Neural progenitor cell (in vitro differentiated cells): ENCODE measurements around the gene KIF26A. TPM values are rescaled to one million over a fixed set of nuclear protein-coding genes. Genes with fewer than 3 reads are reported as not detected.

Source experiments
- DNase-seq: peaks from one replicate; pipeline ENCODE4 v3.0.0-alpha.2; 2016; ENCODE audit warnings: low spot score
- H2AFZ ChIP-seq: fragments of 200-600 bp; sonication (generic); replicated peaks from 2 replicates; pipeline ENCODE4 v1.6.1; 2016; ENCODE audit warnings: antibody characterized with exemption
- H3F3A ChIP-seq: fragments of 200-600 bp; sonication (generic); 2 replicates; pipeline ENCODE4 v1.6.1; 2016; ENCODE audit warnings: antibody characterized with exemption, low read depth
- H3K27ac ChIP-seq: fragments of 200-600 bp; sonication (generic); 2 replicates; pipeline ENCODE4 v1.5.1; 2016; ENCODE audit warnings: mild to moderate bottlenecking
- H3K27me3 ChIP-seq: fragments of 200-600 bp; sonication (generic); 2 replicates; pipeline ENCODE4 v1.6.1; 2016; ENCODE audit warnings: mild to moderate bottlenecking, moderate library complexity
- H3K36me3 ChIP-seq: fragments of 200-600 bp; sonication (generic); 2 replicates; pipeline ENCODE4 v1.5.1; 2016
- H3K4me1 ChIP-seq: fragments of 200-600 bp; sonication (generic); 2 replicates; pipeline ENCODE4 v1.6.1; 2016; ENCODE audit warnings: mixed run types
- H3K4me2 ChIP-seq: fragments of 200-600 bp; sonication (generic); 2 replicates; pipeline ENCODE4 v1.6.1; 2016
- H3K4me3 ChIP-seq: fragments of 200-600 bp; sonication (generic); 2 replicates; pipeline ENCODE4 v1.5.1; 2016
- H3K79me2 ChIP-seq: fragments of 200-600 bp; sonication (generic); 2 replicates; pipeline ENCODE4 v1.6.1; 2016; ENCODE audit warnings: low read depth
- H3K9ac ChIP-seq: fragments of 200-600 bp; sonication (generic); 2 replicates; pipeline ENCODE4 v1.6.1; 2016
- H3K9me3 ChIP-seq: fragments of 200-600 bp; sonication (generic); 2 replicates; pipeline ENCODE4 v1.5.1; 2016; ENCODE audit warnings: low read depth
- H4K20me1 ChIP-seq: fragments of 200-600 bp; sonication (generic); 2 replicates; pipeline ENCODE4 v1.6.1; 2016; ENCODE audit warnings: low read depth
- H3K27ac Mint-ChIP-seq: 3 replicates; pipeline ENCODE4 v1.8.0; 2021; ENCODE audit warnings: mixed read lengths
- H3K27me3 Mint-ChIP-seq: 2 replicates; pipeline ENCODE4 v1.8.0; 2022; ENCODE audit warnings: low read depth, mild to moderate bottlenecking, inconsistent platforms, moderate library complexity, mixed read lengths; ENCODE audit not compliant: insufficient read depth
- H3K36me3 Mint-ChIP-seq: 3 replicates; pipeline ENCODE4 v1.8.0; 2021; ENCODE audit warnings: mixed read lengths
- H3K4me1 Mint-ChIP-seq: 3 replicates; pipeline ENCODE4 v1.8.0; 2021; ENCODE audit warnings: mixed read lengths
- H3K4me3 Mint-ChIP-seq: 3 replicates; pipeline ENCODE4 v1.8.0; 2021; ENCODE audit warnings: mild to moderate bottlenecking, moderate library complexity, mixed read lengths
- H3K9me3 Mint-ChIP-seq: 3 replicates; pipeline ENCODE4 v1.8.0; 2020; ENCODE audit warnings: mixed read lengths
- CTCF ChIP-seq: fragments of 200-600 bp; sonication (generic); IDR thresholded peaks from 2 replicates; pipeline ENCODE4 v1.5.1; 2017; ENCODE audit warnings: antibody characterized with exemption, mild to moderate bottlenecking
- EZH2 ChIP-seq: fragments of 200-600 bp; sonication (generic); IDR thresholded peaks from 2 replicates; pipeline ENCODE4 v1.6.1; 2017; ENCODE audit warnings: antibody characterized with exemption, mild to moderate bottlenecking, moderate library complexity
- EZH2phosphoT487 ChIP-seq: fragments of 200-600 bp; sonication (generic); IDR thresholded peaks from 2 replicates; pipeline ENCODE4 v1.6.1; 2017; ENCODE audit warnings: antibody characterized with exemption
- total RNA-seq: library from RNA; depleted of rRNA; stranded (reverse); fragments of >200 nt; gene quantifications from 2 replicates; pipeline ENCODE4 v1.2.3, GENCODE V29; 2015; ENCODE audit warnings: low replicate concordance

KIF26A gene
- total RNA-seq, 1 donor from 2014 or later: 6.1 TPM

GRCh38 chr14:104217486-104218360 lies 79.3 kb downstream of the KIF26A start:
- Histone ChIP-seq H3K4me1 (peaks cover 28% of the 10 kb centered on the region), H2AFZ (no peak overlapping the region), H3K36me3 (no peaks in the 10 kb centered on the region), H3K4me2 (no peak overlapping the region), H3K27ac (no peak overlapping the region), H3K4me3 (no peak overlapping the region), H3F3A (no peaks in the 10 kb centered on the region), H4K20me1 (no peaks in the 10 kb centered on the region), H3K27me3 (no peaks in the 10 kb centered on the region), H3K9me3 (no peaks in the 10 kb centered on the region), H3K9ac (no peak overlapping the region), H3K79me2 (no peaks in the 10 kb centered on the region)
- TF ChIP-seq CTCF (no peak), EZH2 (no peak), EZH2phosphoT487 (no peak)
- peaks cover 19% of the 10 kb centered on the region for H3K27me3 Mint-ChIP-seq
- no peak overlapping the region for H3K4me3 Mint-ChIP-seq
- H3K9me3 Mint-ChIP-seq: no peaks in the 10 kb centered on the region
- H3K27ac Mint-ChIP-seq: no peak overlapping the region
- no peaks in the 10 kb centered on the region for H3K36me3 Mint-ChIP-seq
- no peak for DNase-seq
- H3K4me1 Mint-ChIP-seq: peaks cover 15% of the 10 kb centered on the region

DNA sequence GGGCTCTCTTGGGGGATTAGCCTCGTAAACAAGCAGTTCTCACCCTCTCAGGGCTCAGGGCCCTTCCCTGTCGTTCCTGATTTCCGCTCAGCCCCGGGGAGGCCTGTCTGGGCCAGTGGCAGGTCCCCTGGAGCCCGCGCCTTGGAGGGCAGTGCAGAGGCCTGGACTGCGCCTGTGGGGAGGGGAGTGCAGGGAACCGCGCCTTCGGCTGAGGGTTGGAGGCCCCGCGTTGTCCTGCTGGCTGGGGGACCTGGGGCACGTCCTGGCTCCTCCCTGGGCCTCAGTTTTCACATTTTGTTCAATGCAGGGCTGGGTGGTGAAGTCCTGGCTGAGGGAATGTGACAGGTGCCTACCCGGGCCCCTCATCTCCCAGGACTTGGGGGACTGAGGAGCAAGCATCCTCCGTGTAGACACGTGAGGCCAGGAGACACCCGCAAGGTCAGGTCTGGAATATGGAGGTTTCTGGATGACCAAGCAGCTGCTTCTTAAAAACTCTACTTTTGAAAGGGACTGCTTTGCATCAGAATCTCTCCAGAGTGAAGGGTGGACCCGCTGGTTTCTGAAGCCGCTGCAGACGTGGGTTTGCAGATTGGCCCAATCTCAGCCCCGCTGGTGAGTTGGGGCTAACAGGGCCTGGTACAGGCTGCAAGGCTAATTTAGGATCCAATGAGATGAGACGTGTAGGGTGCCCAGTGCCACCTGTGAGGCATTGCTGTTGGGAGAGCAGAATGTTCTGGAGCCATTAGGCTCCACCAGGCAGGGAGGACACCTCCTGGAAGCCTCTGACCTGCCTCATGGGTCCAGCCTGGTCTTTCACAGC lies 80.2 kb downstream of the KIF26A start:
- H3K36me3 Mint-ChIP-seq: no peaks in the 10 kb centered on the region
- Histone ChIP-seq H3K9me3 (no peaks in the 10 kb centered on the region), H3K36me3 (no peaks in the 10 kb centered on the region), H3K4me2 (no peak overlapping the region), H3K9ac (no peak overlapping the region), H3K79me2 (no peaks in the 10 kb centered on the region), H3K4me3 (no peak overlapping the region), H3K27ac (no peak overlapping the region), H3K27me3 (no peaks in the 10 kb centered on the region), H3K4me1 (peaks cover 32% of the 10 kb centered on the region), H2AFZ (no peak overlapping the region), H4K20me1 (no peaks in the 10 kb centered on the region), H3F3A (no peaks in the 10 kb centered on the region)
- H3K27me3 Mint-ChIP-seq: peaks cover 19% of the 10 kb centered on the region
- peaks cover 15% of the 10 kb centered on the region for H3K4me1 Mint-ChIP-seq
- no peak for DNase-seq
- TF ChIP-seq EZH2 (no peak), CTCF (no peak), EZH2phosphoT487 (no peak)
- no peak overlapping the region for H3K4me3 Mint-ChIP-seq
- H3K27ac Mint-ChIP-seq: no peak overlapping the region
- H3K9me3 Mint-ChIP-seq: no peaks in the 10 kb centered on the region

- Histone ChIP-seq H3K4me2 (peak overlapping the region; percentile 6), H3K4me3 (no peak overlapping the region), H3K4me1 (peaks cover 37% of the 10 kb centered on the region), H3K36me3 (no peaks in the 10 kb centered on the region), H2AFZ (no peak overlapping the region), H3F3A (no peaks in the 10 kb centered on the region), H3K9ac (no peak overlapping the region), H3K9me3 (no peaks in the 10 kb centered on the region), H3K27ac (no peak overlapping the region), H3K79me2 (no peaks in the 10 kb centered on the region), H4K20me1 (no peaks in the 10 kb centered on the region), H3K27me3 (no peaks in the 10 kb centered on the region)
- no peak for DNase-seq
- Mint-ChIP-seq H3K36me3 (no peaks in the 10 kb centered on the region), H3K9me3 (no peaks in the 10 kb centered on the region), H3K27me3 (peaks cover 8% of the 10 kb centered on the region), H3K27ac (no peak overlapping the region), H3K4me1 (peaks cover 21% of the 10 kb centered on the region), H3K4me3 (no peak overlapping the region)
- TF ChIP-seq EZH2phosphoT487 (no peak), EZH2 (no peak), CTCF (no peak)
Observed at GRCh38 chr14:104219731-104220214, 81.4 kb downstream of the KIF26A start.
